Measurements from ENCODE around the gene MEF2A. TPM values are rescaled to one million over a fixed set of nuclear protein-coding genes. Genes with fewer than 3 reads are reported as not detected.

The MEF2A gene
- total and polyA plus RNA-seq, 9 of the 15 experiments (the other 6 are each of a cell fraction or from before 2014, with no cell fraction given): 1.6 to 18.7 (median 8.7) TPM

DNA sequence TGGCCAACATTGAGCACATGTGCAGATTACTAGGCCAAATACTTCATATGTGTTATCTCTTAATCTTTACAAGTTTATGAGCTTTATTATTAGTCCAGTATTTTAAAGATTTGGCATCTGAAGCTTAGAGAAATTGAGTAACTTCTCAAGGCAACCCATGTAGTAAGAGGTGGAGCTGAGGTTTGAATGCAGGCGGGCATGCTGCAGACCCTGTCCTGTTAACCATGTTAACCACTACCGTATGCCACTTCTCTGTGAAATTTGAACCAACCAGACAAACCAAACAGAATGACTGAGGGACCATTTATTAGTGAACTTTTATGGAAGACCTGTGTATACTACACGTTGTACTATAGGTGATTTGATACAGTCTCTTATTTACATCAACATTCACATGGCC is 49.7 kb downstream of the MEF2A start:
- no peaks in the 10 kb centered on the region for H3K9me3 ChIP-seq (replicated peaks; ENCODE audit: control insufficient read depth, insufficient read depth, low read depth, low read length)
- peaks cover 0 to 17% of the 10 kb centered on the region in 2 experiments; a peak in 2 of 5 replicates for H3K4me1 ChIP-seq (replicated peaks in 1 of 2; ENCODE audit: control insufficient read depth in 2 of 2, insufficient read depth in 2 of 2, low read length in 2 of 2)
- H3K4me2 ChIP-seq (ENCODE audit: insufficient read depth, low read length): no peak overlapping the region
- POLR2A ChIA-PET: interaction anchor here (1.0 to 1.3 kb wide), 2 partner anchors 10 to 81 kb away, joined by 3 read pairs; no protein-coding TSS in a partner anchor
- H3K4me3 ChIP-seq: no peak overlapping the region
- CTCF ChIA-PET (ENCODE audit: low intra/inter-chr PET ratio): no interaction called here
- ATAC-seq (no peak), FAIRE-seq (no peak), DNase-seq (ENCODE audit: extremely low read depth in 1 of 4, low spot score in 3 of 4) (no peak)
- TF ChIP-seq NELFE (IDR thresholded peaks at IDR 0.05; ENCODE audit: insufficient read depth, insufficient read length) (no peak), TAF7 (tag; IDR thresholded peaks at IDR 0.05) (no peak), EZH2 (IDR thresholded peaks at IDR 0.05; ENCODE audit: borderline replicate concordance, low read depth, low read length) (no peak), RBM14 (IDR thresholded peaks at IDR 0.05; ENCODE audit: borderline replicate concordance, insufficient read depth, low read depth, low read length) (no peak), PHTF2 (CRISPR knock-in tag; IDR thresholded peaks at IDR 0.05) (no peak), PYGO2 (tag; IDR thresholded peaks at IDR 0.05) (no peak), HMG20B (CRISPR knock-in tag; IDR thresholded peaks at IDR 0.05) (no peak)
- TF ChIP-seq, protein P1, sequence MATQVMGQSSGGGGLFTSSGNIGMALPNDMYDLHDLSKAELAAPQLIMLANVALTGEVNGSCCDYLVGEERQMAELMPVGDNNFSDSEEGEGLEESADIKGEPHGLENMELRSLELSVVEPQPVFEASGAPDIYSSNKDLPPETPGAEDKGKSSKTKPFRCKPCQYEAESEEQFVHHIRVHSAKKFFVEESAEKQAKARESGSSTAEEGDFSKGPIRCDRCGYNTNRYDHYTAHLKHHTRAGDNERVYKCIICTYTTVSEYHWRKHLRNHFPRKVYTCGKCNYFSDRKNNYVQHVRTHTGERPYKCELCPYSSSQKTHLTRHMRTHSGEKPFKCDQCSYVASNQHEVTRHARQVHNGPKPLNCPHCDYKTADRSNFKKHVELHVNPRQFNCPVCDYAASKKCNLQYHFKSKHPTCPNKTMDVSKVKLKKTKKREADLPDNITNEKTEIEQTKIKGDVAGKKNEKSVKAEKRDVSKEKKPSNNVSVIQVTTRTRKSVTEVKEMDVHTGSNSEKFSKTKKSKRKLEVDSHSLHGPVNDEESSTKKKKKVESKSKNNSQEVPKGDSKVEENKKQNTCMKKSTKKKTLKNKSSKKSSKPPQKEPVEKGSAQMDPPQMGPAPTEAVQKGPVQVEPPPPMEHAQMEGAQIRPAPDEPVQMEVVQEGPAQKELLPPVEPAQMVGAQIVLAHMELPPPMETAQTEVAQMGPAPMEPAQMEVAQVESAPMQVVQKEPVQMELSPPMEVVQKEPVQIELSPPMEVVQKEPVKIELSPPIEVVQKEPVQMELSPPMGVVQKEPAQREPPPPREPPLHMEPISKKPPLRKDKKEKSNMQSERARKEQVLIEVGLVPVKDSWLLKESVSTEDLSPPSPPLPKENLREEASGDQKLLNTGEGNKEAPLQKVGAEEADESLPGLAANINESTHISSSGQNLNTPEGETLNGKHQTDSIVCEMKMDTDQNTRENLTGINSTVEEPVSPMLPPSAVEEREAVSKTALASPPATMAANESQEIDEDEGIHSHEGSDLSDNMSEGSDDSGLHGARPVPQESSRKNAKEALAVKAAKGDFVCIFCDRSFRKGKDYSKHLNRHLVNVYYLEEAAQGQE (IDR thresholded peaks at IDR 0.05; ENCODE audit: borderline replicate concordance): no peak
- TF ChIP-seq, protein P1 (CRISPR knock-in tag; IDR thresholded peaks at IDR 0.05; ENCODE audit: low read depth): no peak
- no peaks in the 10 kb centered on the region for H4K20me1 ChIP-seq (replicated peaks; ENCODE audit: control insufficient read depth, insufficient read depth, low read length)
- no peak overlapping the region for H2AFZ ChIP-seq (ENCODE audit: low read depth, low read length)
- no peaks in the 10 kb centered on the region for H3K27me3 ChIP-seq (ENCODE audit: control insufficient read depth in 2 of 2, insufficient read depth in 2 of 2, low read length in 2 of 2)
- in situ Hi-C loops (cut with MboI): no loop called here
- no peaks in the 10 kb centered on the region; the same call in 2 of the 3 replicates for H3K79me2 ChIP-seq (ENCODE audit: control insufficient read depth, insufficient read depth, low read length)
- no peak overlapping the region for H3K9ac ChIP-seq (ENCODE audit: insufficient read depth in 1 of 2, low read depth in 2 of 2, low read length in 2 of 2)
- no TSS peak for BruUV-seq (replicated peaks)
- intact Hi-C loops (cut with micrococcal nuclease): no loop called here
- no peak overlapping the region for H3K27ac ChIP-seq (ENCODE audit: extremely low read depth, low read depth, low read length)
- 45% methylated on average over 3 of the region's 3 CpGs for WGBS (ENCODE audit: insufficient coverage, low coverage, missing lambda C conversion rate)
- H3K9me1 ChIP-seq (ENCODE audit: control insufficient read depth, insufficient read depth, low read length): no peaks in the 10 kb centered on the region
- H3K36me3 ChIP-seq (ENCODE audit: control insufficient read depth, insufficient read depth, low read length): no peaks in the 10 kb centered on the region

All from K562 (cell line).